Smooth muscle cell (in vitro differentiated cells): ENCODE results near the gene MARK3. TPM values are rescaled to one million over a fixed set of nuclear protein-coding genes. Genes with fewer than 3 reads are reported as not detected.

Experiments
- DNase-seq: peaks from one replicate; lab custom pipeline; 2025; ENCODE audit not compliant: unreplicated experiment; lab: John Stamatoyannopoulos, UW
- H2AFZ ChIP-seq: fragments of 200-600 bp; sonication (generic); 2 replicates; pipeline ENCODE4 v1.6.0; 2016; ENCODE audit warnings: antibody characterized with exemption, low read depth, mild to moderate bottlenecking
- H3F3A ChIP-seq: fragments of 200-600 bp; sonication (generic); 2 replicates; pipeline ENCODE4 v1.6.0; 2017; ENCODE audit warnings: antibody characterized with exemption, low read depth
- H3K27ac ChIP-seq: fragments of 200-600 bp; sonication (generic); 2 replicates; pipeline ENCODE4 v1.5.1; 2016; ENCODE audit warnings: low read depth, mild to moderate bottlenecking
- H3K27me3 ChIP-seq: fragments of 200-600 bp; sonication (generic); 2 replicates; pipeline ENCODE4 v1.6.1; 2016; ENCODE audit warnings: low read depth, mild to moderate bottlenecking
- H3K36me3 ChIP-seq: fragments of 200-600 bp; sonication (generic); 2 replicates; pipeline ENCODE4 v1.5.1; 2016; ENCODE audit warnings: low read depth
- H3K4me1 ChIP-seq: fragments of 200-600 bp; sonication (generic); 2 replicates; pipeline ENCODE4 v1.5.1; 2016; ENCODE audit warnings: low read depth
- H3K4me2 ChIP-seq: fragments of 200-600 bp; sonication (generic); 2 replicates; pipeline ENCODE4 v1.6.0; 2016; ENCODE audit warnings: mild to moderate bottlenecking
- H3K4me3 ChIP-seq: fragments of 200-600 bp; sonication (generic); 2 replicates; pipeline ENCODE4 v1.5.1; 2016; ENCODE audit warnings: mild to moderate bottlenecking
- H3K79me2 ChIP-seq: fragments of 200-600 bp; sonication (generic); 2 replicates; pipeline ENCODE4 v1.6.0; 2016; ENCODE audit warnings: low read depth, mild to moderate bottlenecking
- H3K9ac ChIP-seq: fragments of 200-600 bp; sonication (generic); 2 replicates; pipeline ENCODE4 v1.6.0; 2016; ENCODE audit warnings: low read depth
- H3K9me3 ChIP-seq: fragments of 200-600 bp; sonication (generic); replicated peaks from 2 replicates; pipeline ENCODE4 v1.5.1; 2016; ENCODE audit warnings: low read depth
- H4K20me1 ChIP-seq: fragments of 200-600 bp; sonication (generic); 2 replicates; pipeline ENCODE4 v1.6.0; 2016; ENCODE audit warnings: low read depth
- CTCF ChIP-seq: fragments of 200-600 bp; sonication (generic); IDR thresholded peaks from 2 replicates; pipeline ENCODE4 v1.5.1; 2017; ENCODE audit warnings: borderline replicate concordance, mild to moderate bottlenecking, antibody characterized with exemption; ENCODE audit not compliant: insufficient read depth, poor library complexity, severe bottlenecking
- WGBS: methylation state at CpG from one replicate; pipeline ENCODE4 v1.1.7; 2016; ENCODE audit warnings: low lambda C conversion rate; 5-methylcytosine and 5-hydroxymethylcytosine counted together
- polyA plus RNA-seq: library from polyadenylated mRNA; unstranded; fragments of >200 nt; fragmentation: Nextera tagmentation; extraction: Ambion mirVana; gene quantifications from 2 replicates; pipeline ENCODE4 v1.2.1, GENCODE V29; 2016
- total RNA-seq: library from RNA; depleted of rRNA; stranded (reverse); fragments of >200 nt; gene quantifications from 2 replicates; pipeline ENCODE4 v1.2.3, GENCODE V29; 2014

The MARK3 gene
- total and polyA plus RNA-seq, 2 experiments from 2014 or later, result 63.2 to 68.4 TPM

GRCh38 chr14:103492156-103492925 is 107.1 kb downstream of the MARK3 start:
- WGBS, result 96% methylated on average over 6 of the region's 6 CpGs
- Histone ChIP-seq H3K9ac (no peak overlapping the region), H3K9me3 (no peaks in the 10 kb centered on the region), H3F3A (peaks cover 3% of the 10 kb centered on the region), H4K20me1 (peaks cover 23% of the 10 kb centered on the region), H3K36me3 (peaks cover 3% of the 10 kb centered on the region), H3K27me3 (no peaks in the 10 kb centered on the region), H3K4me2 (no peak overlapping the region), H3K4me3 (no peak overlapping the region), H3K4me1 (peaks cover 7% of the 10 kb centered on the region), H2AFZ (no peak overlapping the region), H3K27ac (no peak overlapping the region), H3K79me2 (no peaks in the 10 kb centered on the region)
- no peak for TF ChIP-seq CTCF
- DNase-seq, result no peak

- no peak for TF ChIP-seq CTCF
- Histone ChIP-seq H2AFZ (no peak overlapping the region), H3K4me1 (no peaks in the 10 kb centered on the region), H3K27ac (no peak overlapping the region), H3K79me2 (no peaks in the 10 kb centered on the region), H3K4me2 (no peak overlapping the region), H3K4me3 (no peak overlapping the region), H3K9me3 (no peaks in the 10 kb centered on the region), H3K27me3 (no peaks in the 10 kb centered on the region), H3K9ac (no peak overlapping the region), H3F3A (peaks cover 10% of the 10 kb centered on the region), H3K36me3 (peaks cover 8% of the 10 kb centered on the region), H4K20me1 (peaks cover 46% of the 10 kb centered on the region)
- DNase-seq, result no peak
- 81% methylated on average over 2 of the region's 2 CpGs for WGBS
Measured at GRCh38 chr14:103495854-103496253, 110.6 kb downstream of the MARK3 start.

- no peak overlapping the region for H2AFZ ChIP-seq
- no peaks in the 10 kb centered on the region for H3K79me2 ChIP-seq
- H3K9me3 ChIP-seq, result no peaks in the 10 kb centered on the region
- TF ChIP-seq CTCF, result no peak
- no peak overlapping the region for H3K27ac ChIP-seq
- H3K27me3 ChIP-seq, result no peaks in the 10 kb centered on the region
- peaks cover 10% of the 10 kb centered on the region for H3F3A ChIP-seq
- no peak for DNase-seq
- 0% methylated on average over 1 of the region's 1 CpG for WGBS
- no peak overlapping the region for H3K9ac ChIP-seq
- no peak overlapping the region for H3K4me2 ChIP-seq
- H4K20me1 ChIP-seq, result peaks cover 45% of the 10 kb centered on the region
- H3K36me3 ChIP-seq, result peaks cover 8% of the 10 kb centered on the region
- H3K4me3 ChIP-seq, result no peak overlapping the region
- no peaks in the 10 kb centered on the region for H3K4me1 ChIP-seq
Measured at GRCh38 chr14:103496776-103497175, 111.6 kb downstream of the MARK3 start.

- DNase-seq, result no peak
- no peak for TF ChIP-seq CTCF
- Histone ChIP-seq H2AFZ (no peak overlapping the region), H3K36me3 (peaks cover 8% of the 10 kb centered on the region), H3K4me1 (no peaks in the 10 kb centered on the region), H3K27ac (no peak overlapping the region), H3K79me2 (no peaks in the 10 kb centered on the region), H3K4me3 (no peak overlapping the region), H3K4me2 (no peak overlapping the region), H3K9ac (no peak overlapping the region), H4K20me1 (peaks cover 51% of the 10 kb centered on the region), H3F3A (peaks cover 10% of the 10 kb centered on the region), H3K9me3 (no peaks in the 10 kb centered on the region), H3K27me3 (no peaks in the 10 kb centered on the region)
- 78% methylated on average over 10 of the region's 10 CpGs for WGBS
Measured at GRCh38 chr14:103499709-103500108, 114.5 kb downstream of the MARK3 start.
